CD4-positive, alpha-beta T cell treated with Interleukin-15 for 1 hour (primary cell): ENCODE results near the gene BSG.
"Not testable (repeated sequence)": the region's sequence is repeated elsewhere in the genome, so short reads cannot be mapped to it uniquely, and the experiment has no call there.

Experiments used
- DNase-seq: peaks from one replicate; pipeline ENCODE4 v3.0.0-alpha.2; 2020

The BSG gene

DNA sequence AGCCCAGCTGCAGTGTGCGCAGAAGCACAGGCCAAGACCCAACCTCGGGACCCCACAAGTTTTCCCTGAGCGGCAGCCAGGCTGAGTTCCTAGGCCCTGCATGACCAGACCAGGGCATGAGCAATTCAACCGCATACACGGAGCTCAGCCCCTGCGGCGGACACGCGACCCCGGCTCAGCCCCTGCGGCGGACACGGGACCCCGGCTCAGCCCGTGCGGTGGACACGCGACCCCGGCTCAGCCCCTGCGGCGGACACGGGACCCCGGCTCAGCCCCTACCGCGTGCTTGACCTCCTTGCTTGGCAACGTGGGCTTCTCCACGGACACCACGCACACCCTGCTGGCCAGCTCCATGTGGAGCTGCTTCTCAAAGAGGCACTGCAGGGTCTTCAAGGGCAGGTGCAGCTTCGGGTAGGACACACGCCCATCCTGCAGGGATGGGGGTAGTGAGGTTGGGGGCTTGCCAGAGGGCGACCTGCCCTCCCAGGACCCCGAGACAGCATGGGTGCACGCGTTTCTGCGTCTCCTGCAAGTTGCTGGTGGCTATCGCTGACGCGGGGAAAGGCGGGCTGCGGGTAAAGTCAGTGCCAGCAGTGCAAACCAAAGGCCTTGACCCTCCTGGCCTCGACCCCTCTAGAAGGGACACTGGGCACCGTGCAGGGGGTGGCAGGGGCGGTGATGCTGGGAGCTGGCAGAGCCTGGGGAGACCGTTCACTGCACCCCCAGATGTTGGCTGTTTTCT, 51.0 kb downstream of the BSG start:
- DNase-seq = no peak

DNA sequence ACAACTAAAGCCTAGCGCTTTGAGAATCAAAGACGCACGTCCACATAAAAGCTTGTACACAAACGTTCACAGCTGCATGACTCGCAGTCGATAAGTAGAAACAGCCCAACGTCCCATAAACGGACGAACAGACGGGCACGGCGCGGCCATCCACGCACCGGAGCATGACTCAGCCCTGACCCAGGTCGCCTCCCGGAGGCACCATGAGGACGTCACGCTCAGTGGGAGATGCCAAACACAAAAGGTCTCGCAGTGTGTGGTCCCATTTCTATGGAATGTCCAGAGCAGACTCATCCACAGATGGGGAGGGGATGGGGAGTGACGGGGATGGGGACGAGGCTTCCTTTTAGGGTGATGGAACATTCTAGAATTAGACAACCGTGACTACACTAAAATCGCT, 51.6 kb downstream of the BSG start:
- no peak for DNase-seq

DNA sequence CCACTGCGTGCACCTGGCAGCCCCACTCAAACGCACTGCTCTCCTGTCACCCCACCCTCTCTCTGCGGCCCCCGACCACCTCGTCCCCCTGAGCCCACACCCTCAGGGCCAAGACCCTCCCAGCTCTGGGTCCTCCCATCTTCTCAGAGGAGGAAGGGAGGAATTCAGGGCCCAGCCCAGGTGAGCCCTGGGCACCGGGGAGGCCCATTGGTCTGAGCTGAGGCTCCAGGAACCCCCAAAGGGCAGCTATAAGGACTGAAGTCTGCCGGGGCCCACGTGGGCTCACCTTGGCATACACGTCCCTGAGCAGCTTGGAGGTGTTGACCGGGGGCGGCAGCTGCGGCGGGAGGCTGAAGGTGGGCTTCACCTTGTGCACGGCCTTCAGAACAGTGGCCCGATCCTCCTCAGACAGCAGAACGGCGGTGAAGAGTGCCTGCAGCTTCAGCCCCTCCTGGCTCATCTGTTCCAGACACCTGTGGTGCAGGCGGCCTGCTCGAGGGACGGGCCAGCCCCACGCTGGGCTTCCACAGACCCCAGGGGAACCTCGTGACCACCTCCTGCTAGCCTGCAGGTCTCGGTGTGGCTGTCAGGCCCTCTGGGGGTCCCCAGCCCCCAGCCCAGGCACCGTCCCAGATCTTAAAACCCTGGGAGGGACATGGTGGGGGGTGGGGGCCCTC, 52.2 kb downstream of the BSG start:
- no peak for DNase-seq

DNA sequence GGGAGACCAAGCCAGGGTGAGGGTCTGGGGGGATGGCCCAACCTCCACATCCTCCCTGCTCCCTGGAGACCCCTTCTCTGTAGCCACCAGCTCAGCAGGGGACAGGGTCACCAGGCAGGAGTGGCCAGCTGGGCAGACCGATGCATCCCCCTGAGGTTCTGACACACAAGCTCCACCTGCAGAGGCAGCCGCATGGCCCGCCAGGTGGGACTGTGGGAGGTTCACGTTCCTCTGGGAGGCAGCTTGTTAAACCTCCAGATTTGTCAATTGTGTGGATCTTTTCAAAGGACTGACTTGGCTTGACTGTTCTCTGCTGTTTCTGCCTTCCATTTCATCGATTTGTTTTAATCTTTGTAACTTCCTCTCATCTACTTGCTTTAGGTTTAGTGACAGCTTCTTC, 52.9 kb downstream of the BSG start:
- DNase-seq = no peak

DNA sequence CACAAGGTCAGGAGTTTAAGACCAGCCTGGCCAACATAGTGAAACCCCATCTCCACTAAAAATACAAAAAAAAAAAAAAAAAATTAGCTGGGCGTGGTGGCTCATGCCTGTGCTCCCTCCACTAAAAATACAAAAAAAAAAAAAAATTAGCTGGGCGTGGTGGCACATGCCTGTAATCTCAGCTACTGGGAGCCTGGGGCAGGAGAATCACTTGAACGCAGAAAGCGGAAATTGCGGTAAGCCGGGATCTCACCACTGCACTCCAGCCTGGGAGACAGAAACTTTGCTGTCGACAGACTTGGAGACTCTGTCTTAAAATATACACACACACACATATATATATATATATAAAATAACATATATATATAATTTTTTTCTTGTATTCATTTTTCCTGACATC, 54.2 kb downstream of the BSG start:
- not testable (repeated sequence) for DNase-seq

DNA sequence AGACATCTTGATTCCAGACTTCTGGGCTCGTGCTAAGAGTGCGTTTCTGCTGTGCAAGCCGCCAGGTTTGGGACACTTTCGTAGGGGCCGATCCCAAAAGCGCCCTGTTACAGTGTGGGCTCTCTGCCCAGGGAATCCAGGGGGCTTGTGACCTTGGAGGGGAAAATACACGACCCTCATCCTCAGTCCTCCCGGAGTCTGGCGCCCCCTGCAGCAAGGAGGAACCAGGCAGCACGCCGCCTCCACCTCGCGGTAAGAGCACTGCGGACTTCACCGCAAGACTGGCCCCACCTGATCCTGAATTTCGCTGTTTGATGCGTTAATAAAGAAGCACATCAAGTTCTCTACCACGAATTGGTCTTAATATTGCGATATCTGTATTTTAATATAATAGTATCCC, 55.8 kb downstream of the BSG start:
- no peak for DNase-seq

DNA sequence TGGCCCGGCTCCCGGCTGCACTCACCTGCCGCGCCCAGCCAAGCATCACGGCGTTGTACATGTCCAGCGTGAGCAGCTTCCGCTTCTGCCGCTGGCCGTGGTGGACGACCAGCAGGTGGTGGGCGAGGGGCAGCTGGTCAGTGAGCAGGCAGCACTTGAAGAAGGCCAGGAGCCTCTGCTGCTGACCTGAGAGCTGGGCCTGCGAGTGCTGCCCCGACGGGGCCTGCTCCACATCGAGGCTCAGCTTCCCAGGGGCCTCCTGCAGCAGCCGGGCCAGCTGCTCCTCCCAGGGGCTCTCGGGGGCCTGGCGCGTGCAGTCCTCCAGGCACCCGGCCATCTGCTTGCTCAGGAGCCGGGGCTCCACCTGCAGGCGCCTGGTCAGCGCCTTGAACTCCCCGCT, 57.1 kb downstream of the BSG start:
- not testable (repeated sequence) for DNase-seq

DNA sequence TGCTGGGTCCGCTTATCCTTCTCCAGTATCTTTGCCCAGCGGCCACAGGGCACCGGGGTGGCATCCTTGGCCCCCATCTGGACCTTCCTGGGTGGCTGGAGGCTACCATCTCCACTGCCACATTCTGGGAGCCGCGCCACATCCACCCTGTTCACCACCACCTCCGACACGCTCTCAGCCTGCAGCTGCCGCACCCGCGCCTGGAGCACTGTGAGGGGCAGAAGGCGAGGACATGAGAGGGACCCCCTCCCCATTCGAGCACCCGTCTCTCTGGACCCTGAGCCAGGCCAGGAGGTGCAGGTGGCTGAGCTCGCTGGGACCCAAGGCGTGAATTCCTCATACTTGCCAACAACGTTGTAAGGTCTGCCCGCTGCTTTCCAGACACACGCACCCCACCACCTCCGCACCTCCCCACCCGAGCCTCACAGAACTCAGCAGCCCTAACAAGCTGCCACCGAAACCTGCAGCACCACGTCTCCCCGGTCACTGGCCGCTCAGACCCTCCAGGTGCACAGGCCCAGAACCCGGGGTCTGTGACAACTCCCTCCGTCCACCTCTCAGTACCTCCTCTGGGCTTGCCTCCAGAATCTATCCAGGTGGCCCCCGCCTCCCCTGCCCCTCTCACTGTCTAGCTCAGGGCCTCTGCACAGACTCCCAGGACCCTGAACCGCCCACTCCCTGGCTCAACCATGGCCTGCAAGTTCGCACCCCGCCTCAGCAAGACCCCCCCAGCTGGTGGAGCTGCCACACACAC, 57.7 kb downstream of the BSG start:
- DNase-seq = no peak

DNA sequence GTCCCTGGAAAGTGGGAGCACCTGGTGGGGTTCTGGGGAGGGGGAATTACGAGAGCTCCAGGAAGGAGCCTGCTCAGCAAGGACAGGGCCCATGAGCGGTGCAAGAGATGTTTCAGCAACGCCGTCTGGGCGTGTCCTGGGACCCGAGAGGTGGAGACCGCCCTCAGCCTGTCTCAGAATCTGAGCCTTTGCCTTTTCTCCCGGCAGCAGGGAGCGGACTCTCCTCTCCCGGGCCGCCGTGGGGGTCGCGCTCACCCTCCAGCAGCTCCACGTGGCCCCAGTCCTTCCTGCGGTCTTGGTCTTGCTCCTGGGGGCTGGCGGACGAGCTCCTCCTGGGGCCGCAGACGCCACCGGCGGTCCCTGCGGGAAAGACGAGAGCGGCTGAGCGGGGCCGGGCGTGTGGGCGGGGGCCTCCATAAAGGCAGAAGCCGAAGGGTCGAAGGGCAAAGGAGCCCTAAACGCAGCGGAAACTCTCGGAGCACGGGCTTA, 60.2 kb downstream of the BSG start:
- no peak for DNase-seq
